ENCODE results near the gene POLD2.

The POLD2 gene

GRCh38 chr7:44108768-44109750, 14.3 kb downstream of the POLD2 start:
- TF ChIP-seq POLR2AphosphoS5 (IDR thresholded peaks at IDR 0.05; ENCODE audit: low read depth, low read length) (no peak), SIN3A (IDR thresholded peaks at IDR 0.05; ENCODE audit: borderline replicate concordance, insufficient read depth, low read length) (no peak), TAF1 (IDR thresholded peaks at IDR 0.05; ENCODE audit: borderline replicate concordance, insufficient read depth, low read length) (no peak), FOXP2 (optimal IDR thresholded peaks at IDR 0.05; ENCODE audit: borderline replicate concordance, extremely low read depth, extremely low read length, insufficient read depth) (no peak)
- TF ChIP-seq, protein P1, sequence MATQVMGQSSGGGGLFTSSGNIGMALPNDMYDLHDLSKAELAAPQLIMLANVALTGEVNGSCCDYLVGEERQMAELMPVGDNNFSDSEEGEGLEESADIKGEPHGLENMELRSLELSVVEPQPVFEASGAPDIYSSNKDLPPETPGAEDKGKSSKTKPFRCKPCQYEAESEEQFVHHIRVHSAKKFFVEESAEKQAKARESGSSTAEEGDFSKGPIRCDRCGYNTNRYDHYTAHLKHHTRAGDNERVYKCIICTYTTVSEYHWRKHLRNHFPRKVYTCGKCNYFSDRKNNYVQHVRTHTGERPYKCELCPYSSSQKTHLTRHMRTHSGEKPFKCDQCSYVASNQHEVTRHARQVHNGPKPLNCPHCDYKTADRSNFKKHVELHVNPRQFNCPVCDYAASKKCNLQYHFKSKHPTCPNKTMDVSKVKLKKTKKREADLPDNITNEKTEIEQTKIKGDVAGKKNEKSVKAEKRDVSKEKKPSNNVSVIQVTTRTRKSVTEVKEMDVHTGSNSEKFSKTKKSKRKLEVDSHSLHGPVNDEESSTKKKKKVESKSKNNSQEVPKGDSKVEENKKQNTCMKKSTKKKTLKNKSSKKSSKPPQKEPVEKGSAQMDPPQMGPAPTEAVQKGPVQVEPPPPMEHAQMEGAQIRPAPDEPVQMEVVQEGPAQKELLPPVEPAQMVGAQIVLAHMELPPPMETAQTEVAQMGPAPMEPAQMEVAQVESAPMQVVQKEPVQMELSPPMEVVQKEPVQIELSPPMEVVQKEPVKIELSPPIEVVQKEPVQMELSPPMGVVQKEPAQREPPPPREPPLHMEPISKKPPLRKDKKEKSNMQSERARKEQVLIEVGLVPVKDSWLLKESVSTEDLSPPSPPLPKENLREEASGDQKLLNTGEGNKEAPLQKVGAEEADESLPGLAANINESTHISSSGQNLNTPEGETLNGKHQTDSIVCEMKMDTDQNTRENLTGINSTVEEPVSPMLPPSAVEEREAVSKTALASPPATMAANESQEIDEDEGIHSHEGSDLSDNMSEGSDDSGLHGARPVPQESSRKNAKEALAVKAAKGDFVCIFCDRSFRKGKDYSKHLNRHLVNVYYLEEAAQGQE (IDR thresholded peaks at IDR 0.05; ENCODE audit: insufficient read depth in 1 of 2, low read depth in 2 of 2, low read length in 2 of 2): no peak

GRCh38 chr7:44107961-44108767, 15.2 kb downstream of the POLD2 start:
- no peak for TF ChIP-seq FOXP2 (optimal IDR thresholded peaks at IDR 0.05; ENCODE audit: borderline replicate concordance, extremely low read depth, extremely low read length, insufficient read depth)
- no peak for TF ChIP-seq SIN3A (IDR thresholded peaks at IDR 0.05; ENCODE audit: borderline replicate concordance, insufficient read depth, low read length)
- TF ChIP-seq, protein P1 (IDR thresholded peaks at IDR 0.05; ENCODE audit: insufficient read depth in 1 of 2, low read depth in 2 of 2, low read length in 2 of 2): no peak

GRCh38 chr7:44107116-44107960, 16.0 kb downstream of the POLD2 start:
- TF ChIP-seq, protein P1 (IDR thresholded peaks at IDR 0.05; ENCODE audit: insufficient read depth in 1 of 2, low read depth in 2 of 2, low read length in 2 of 2): no peak
- TF ChIP-seq SIN3A (IDR thresholded peaks at IDR 0.05; ENCODE audit: borderline replicate concordance, insufficient read depth, low read length): no peak

DNA sequence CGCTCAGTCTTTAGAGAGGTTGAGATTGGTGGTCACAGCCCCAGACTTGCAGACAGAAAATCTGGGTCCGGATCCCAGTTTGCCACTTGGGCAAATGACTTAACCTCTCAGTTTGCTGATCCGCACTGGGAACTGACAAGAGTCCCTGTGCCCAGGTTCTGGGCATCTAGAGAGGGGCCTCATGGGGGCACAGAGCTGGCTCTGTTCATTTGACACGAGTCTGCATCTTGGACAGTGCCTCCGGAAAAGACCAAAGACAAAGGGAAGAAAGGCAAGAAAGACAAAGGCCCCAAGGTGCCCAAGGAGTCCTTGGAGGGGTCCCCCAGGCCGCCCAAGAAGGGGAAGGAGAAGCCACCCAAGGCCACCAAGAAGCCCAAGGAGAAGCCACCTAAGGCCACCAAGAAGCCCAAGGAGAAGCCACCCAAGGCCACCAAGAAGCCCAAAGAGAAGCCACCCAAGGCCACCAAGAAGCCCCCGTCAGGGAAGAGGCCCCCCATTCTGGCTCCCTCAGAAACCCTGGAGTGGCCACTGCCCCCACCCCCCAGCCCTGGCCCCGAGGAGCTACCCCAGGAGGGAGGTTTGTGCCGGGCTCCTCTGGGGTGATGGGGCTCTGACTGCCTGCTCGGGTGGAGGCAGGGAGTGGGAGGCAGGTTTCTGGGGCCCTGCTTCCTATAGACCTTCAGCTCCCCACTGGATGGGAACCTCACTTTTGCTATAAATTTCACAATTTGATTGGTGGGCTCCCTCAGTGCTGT, 16.9 kb downstream of the POLD2 start:
- TF ChIP-seq, protein P1 (IDR thresholded peaks at IDR 0.05; ENCODE audit: insufficient read depth in 1 of 2, low read depth in 2 of 2, low read length in 2 of 2): no peak
- TF ChIP-seq SIN3A (IDR thresholded peaks at IDR 0.05; ENCODE audit: borderline replicate concordance, insufficient read depth, low read length) (no peak), FOXP2 (optimal IDR thresholded peaks at IDR 0.05; ENCODE audit: borderline replicate concordance, extremely low read depth, extremely low read length, insufficient read depth) (no peak), TAF1 (IDR thresholded peaks at IDR 0.05; ENCODE audit: borderline replicate concordance, insufficient read depth, low read length) (no peak), POLR2AphosphoS5 (IDR thresholded peaks at IDR 0.05; ENCODE audit: low read depth, low read length) (no peak)
